Spleen (tissue), 11 donors: ENCODE measurements around the gene ZNF385D. TPM values are rescaled to one million over a fixed set of nuclear protein-coding genes. Genes with fewer than 3 reads are reported as not detected.

Experiments
- DNase-seq: peaks from one replicate; pipeline ENCODE4 v3.0.0-alpha.2; 2020
- H3K27ac ChIP-seq, 8 donors: fragments of 200-600 bp; sonication (generic) in 7 of 8; 1 replicate in 4 of 8; 2 replicates in 4 of 8; pipeline versions ENCODE4 v1.5.0 to v1.8.0; 2016 to 2021; ENCODE audit warnings: inconsistent platforms in 4 of 8, mild to moderate bottlenecking in 4 of 8, moderate library complexity in 1 of 8
- H3K27me3 ChIP-seq, 7 donors: fragments of 200-600 bp; sonication (generic) in 6 of 7; replicated peaks in 1 of 7; 1 replicate in 4 of 7; 2 replicates in 3 of 7; pipeline versions ENCODE4 v1.5.0 to v1.8.0; 2016 to 2021; ENCODE audit warnings: inconsistent platforms in 3 of 7, mild to moderate bottlenecking in 1 of 7
- H3K36me3 ChIP-seq, 6 donors: fragments of 200-600 bp; sonication (generic) in 5 of 6; 1 replicate in 4 of 6; 2 replicates in 2 of 6; pipeline versions ENCODE4 v1.5.0 to v1.8.0; 2016 to 2021; ENCODE audit warnings: inconsistent platforms in 2 of 6
- H3K4me1 ChIP-seq, 6 donors: fragments of 200-600 bp; sonication (generic) in 5 of 6; 1 replicate in 3 of 6; 2 replicates in 3 of 6; pipeline versions ENCODE4 v1.5.0 to v1.8.0; 2016 to 2021; ENCODE audit warnings: inconsistent platforms in 3 of 6
- H3K4me3 ChIP-seq, 8 donors: fragments of 200-600 bp; sonication (generic) in 7 of 8; 1 replicate in 4 of 8; 2 replicates in 4 of 8; pipeline versions ENCODE4 v1.5.0 to v1.8.0; 2016 to 2021; ENCODE audit warnings: inconsistent platforms in 4 of 8, mild to moderate bottlenecking in 4 of 8, moderate library complexity in 2 of 8
- H3K9me3 ChIP-seq, 8 donors: fragments of 200-600 bp; sonication (generic) in 7 of 8; 1 replicate in 4 of 8; 2 replicates in 4 of 8; pipeline versions ENCODE4 v1.5.0 to v1.8.0; 2016 to 2021; ENCODE audit warnings: inconsistent platforms in 4 of 8
- CTCF ChIP-seq, 11 experiments: fragments of 200-600 bp in 7 of 11; fragments of 450-650 bp in 4 of 11; sonication (generic) in 4 of 11; IDR thresholded peaks in 8 of 11; conservative IDR thresholded peaks in 3 of 11; 1 replicate in 7 of 11; 2 replicates in 4 of 11; pipeline versions ENCODE4 v1.4.0 to v1.8.0; 2016 to 2021; ENCODE audit warnings: antibody characterized with exemption in 11 of 11, inconsistent platforms in 4 of 11, mild to moderate bottlenecking in 1 of 11
- POLR2A ChIP-seq, 3 donors: fragments of 450-650 bp; IDR thresholded peaks; one replicate each; pipeline ENCODE4 v1.5.1; 2017; ENCODE audit warnings: antibody characterized with exemption in 3 of 3, mild to moderate bottlenecking in 1 of 3
- POLR2AphosphoS5 ChIP-seq, 3 donors: sonication (generic); formaldehyde crosslinking; IDR thresholded peaks; one replicate each; pipeline ENCODE4 v1.5.1; 2017; ENCODE audit warnings: antibody characterized with exemption in 3 of 3
- WGBS, 5 donors: extraction: QIAGEN DNeasy Blood & Tissue Kit in 3 of 5; methylation state at CpG; one replicate each; pipeline versions ENCODE4 v1.1.5 to v1.1.7; 2013 to 2018; 5-methylcytosine and 5-hydroxymethylcytosine counted together
- intact Hi-C: fragments of 100-400 bp; cut with DNase I; formaldehyde crosslinking; loops from one replicate; pipeline ENCODE4 v1.15.0; 2023; ENCODE audit warnings: low total_unique reads
- polyA plus RNA-seq, 3 donors: library from polyadenylated mRNA; stranded (reverse); fragments of 200-250 nt; gene quantifications; one replicate each; pipeline ENCODE4 v1.2.1, GENCODE V29; 2013
- total RNA-seq, 7 donors: library from RNA; depleted of rRNA in 3 of 7; stranded (reverse); fragments of >200 nt in 3 of 7; fragmentation: NEBNext Ultra II Directional in 4 of 7; extraction: Animal tissue kit (Norgen Biotek cat#: 25700) in 4 of 7; gene quantifications; one replicate each; pipeline versions ENCODE4 v1.1.0 to v1.2.1, GENCODE V29; 2016 to 2021
- donor health status: healthy with polysubstance abuse.
- donor health status: DM: no; HTN: no; CAD: no; lungs with moderate emphysema.
- donor health status: DM: no; HTN: no; CAD: no.
- donor health status: Bipolar disorder and iron deficiency.
- donor health status: healthy.
- donor health status: DM: no; HTN: no; CAD: no.
- donor health status: DM: yes; HTN: yes; CAD: no.

Gene ZNF385D
- total and polyA plus RNA-seq, 10 donors = 0.05 to 3.2 (median 0.70) TPM

GRCh38 chr3:21601178-21601577, 149.8 kb downstream of the ZNF385D start:
- H3K4me3 ChIP-seq = no peak overlapping the region
- WGBS, 5 donors = 70 to 91% (median 87%) methylated on average over 1 of the region's 1 CpG
- peaks cover 0 to 5% (median 0%) of the 10 kb centered on the region in 8 donors for H3K9me3 ChIP-seq
- no peaks in the 10 kb centered on the region for H3K4me1 ChIP-seq
- H3K27me3 ChIP-seq = no peaks in the 10 kb centered on the region
- TF ChIP-seq POLR2AphosphoS5 (IDR thresholded peaks at IDR 0.05) = no peak
- TF ChIP-seq POLR2A (IDR thresholded peaks at IDR 0.05) = no peak
- TF ChIP-seq CTCF (IDR thresholded peaks at IDR 0.05 in 8 of 11, conservative IDR thresholded peaks at IDR 0.05 in 3 of 11) = no peak
- DNase-seq = no peak
- no peak overlapping the region for H3K27ac ChIP-seq
- intact Hi-C loops = no loop called here
- H3K36me3 ChIP-seq = no peaks in the 10 kb centered on the region

GRCh38 chr3:21599890-21600289, 151.1 kb downstream of the ZNF385D start:
- Histone ChIP-seq H3K4me3 (no peak overlapping the region), H3K36me3 (no peaks in the 10 kb centered on the region), H3K27ac (no peak overlapping the region), H3K9me3 (peaks cover 0 to 5% (median 0%) of the 10 kb centered on the region in 8 donors), H3K4me1 (no peaks in the 10 kb centered on the region), H3K27me3 (no peaks in the 10 kb centered on the region)
- TF ChIP-seq CTCF (IDR thresholded peaks at IDR 0.05 in 8 of 11, conservative IDR thresholded peaks at IDR 0.05 in 3 of 11) = no peak
- TF ChIP-seq POLR2AphosphoS5 (IDR thresholded peaks at IDR 0.05) = no peak
- no peak for TF ChIP-seq POLR2A (IDR thresholded peaks at IDR 0.05)
- WGBS, 5 donors = 74 to 88% (median 82%) methylated on average over 6 of the region's 6 CpGs
- intact Hi-C loops = no loop called here
- no peak for DNase-seq

GRCh38 chr3:21592828-21593227, 158.2 kb downstream of the ZNF385D start:
- DNase-seq = no peak
- intact Hi-C loops = no loop called here
- TF ChIP-seq CTCF (IDR thresholded peaks at IDR 0.05 in 8 of 11, conservative IDR thresholded peaks at IDR 0.05 in 3 of 11) (no peak), POLR2AphosphoS5 (IDR thresholded peaks at IDR 0.05) (no peak), POLR2A (IDR thresholded peaks at IDR 0.05) (no peak)
- no peaks in the 10 kb centered on the region for H3K36me3 ChIP-seq
- H3K9me3 ChIP-seq = no peaks in the 10 kb centered on the region
- H3K4me3 ChIP-seq = no peak overlapping the region
- no peak overlapping the region for H3K27ac ChIP-seq
- no peaks in the 10 kb centered on the region for H3K27me3 ChIP-seq
- WGBS, 5 donors = 80 to 91% (median 85%) methylated on average over 4 of the region's 4 CpGs
- no peaks in the 10 kb centered on the region for H3K4me1 ChIP-seq

GRCh38 chr3:21587894-21588293, 163.1 kb downstream of the ZNF385D start:
- Histone ChIP-seq H3K4me1 (no peaks in the 10 kb centered on the region), H3K36me3 (no peaks in the 10 kb centered on the region), H3K4me3 (no peak overlapping the region), H3K27ac (no peak overlapping the region), H3K27me3 (no peaks in the 10 kb centered on the region), H3K9me3 (no peaks in the 10 kb centered on the region)
- intact Hi-C loops = no loop called here
- no peak for DNase-seq
- WGBS, 5 donors = 67 to 86% (median 84%) methylated on average over 1 of the region's 1 CpG
- TF ChIP-seq POLR2A (IDR thresholded peaks at IDR 0.05) (no peak), CTCF (IDR thresholded peaks at IDR 0.05 in 8 of 11, conservative IDR thresholded peaks at IDR 0.05 in 3 of 11) (no peak), POLR2AphosphoS5 (IDR thresholded peaks at IDR 0.05) (no peak)
